NCI-H2029 (cell line): ENCODE measurements around the gene COX5A.
A peak's percentile ranks its signal among the peaks of the same experiment; 100 is the strongest.
"Not testable (repeated sequence)": the region's sequence is repeated elsewhere in the genome, so short reads cannot be mapped to it uniquely, and the experiment has no call there.

Experiments
- DNase-seq: peaks from one replicate; lab custom pipeline; 2025; lab: John Stamatoyannopoulos, UW

The COX5A gene

GRCh38 chr15:74901612-74902063, 36.2 kb downstream of the COX5A start:
- DNase-seq: no peak

DNA sequence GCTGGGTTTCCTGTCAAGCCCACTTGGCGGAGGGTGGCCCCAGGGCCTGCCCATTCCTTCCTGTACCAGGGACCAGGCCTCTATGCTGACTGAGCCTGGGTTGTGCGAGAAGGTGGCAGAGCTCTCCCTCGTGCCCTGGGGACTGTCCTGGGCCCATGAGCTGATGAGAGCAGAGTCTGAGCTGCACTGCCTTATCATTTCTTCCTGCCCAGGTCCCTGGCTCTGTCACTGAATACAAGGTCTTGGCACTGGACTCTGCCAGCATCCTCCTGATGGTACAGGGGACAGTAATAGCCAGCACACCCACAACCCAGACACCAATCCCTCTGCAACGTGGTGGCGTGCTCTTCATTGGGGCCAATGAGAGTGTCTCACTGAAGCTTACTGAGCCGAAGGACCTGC, 40.6 kb downstream of the COX5A start:
- no peak for DNase-seq

GRCh38 chr15:74896316-74896715, 41.6 kb downstream of the COX5A start:
- no peak for DNase-seq

- no peak for DNase-seq
Measured at GRCh38 chr15:74895830-74896229, 42.0 kb downstream of the COX5A start.

DNA sequence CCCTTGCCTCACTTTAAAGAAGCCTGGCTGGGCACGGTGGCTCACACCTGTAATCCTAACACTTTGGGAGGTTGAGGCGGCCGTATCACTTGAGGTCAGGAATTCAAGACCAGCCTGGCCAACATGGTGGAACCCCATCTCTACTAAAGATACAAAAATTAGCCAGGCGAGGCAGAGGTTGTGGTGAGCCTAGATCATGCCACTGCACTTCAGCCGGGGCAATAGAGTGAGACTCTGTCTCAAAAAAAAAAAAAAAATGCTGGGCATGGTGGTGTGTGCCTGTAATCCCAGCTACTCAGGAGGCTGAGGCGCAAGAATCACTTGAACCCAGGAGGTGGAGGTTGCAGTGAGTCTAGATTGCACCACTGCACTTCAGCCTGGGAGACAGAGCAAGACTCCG, 43.5 kb downstream of the COX5A start:
- DNase-seq: not testable (repeated sequence)

GRCh38 chr15:74893627-74894026, 44.2 kb downstream of the COX5A start:
- DNase-seq: no peak

- no peak for DNase-seq
Measured at GRCh38 chr15:74892931-74893330, 44.9 kb downstream of the COX5A start.

- DNase-seq: peak; percentile 12
Measured at GRCh38 chr15:74892313-74892712, 45.6 kb downstream of the COX5A start.

DNA sequence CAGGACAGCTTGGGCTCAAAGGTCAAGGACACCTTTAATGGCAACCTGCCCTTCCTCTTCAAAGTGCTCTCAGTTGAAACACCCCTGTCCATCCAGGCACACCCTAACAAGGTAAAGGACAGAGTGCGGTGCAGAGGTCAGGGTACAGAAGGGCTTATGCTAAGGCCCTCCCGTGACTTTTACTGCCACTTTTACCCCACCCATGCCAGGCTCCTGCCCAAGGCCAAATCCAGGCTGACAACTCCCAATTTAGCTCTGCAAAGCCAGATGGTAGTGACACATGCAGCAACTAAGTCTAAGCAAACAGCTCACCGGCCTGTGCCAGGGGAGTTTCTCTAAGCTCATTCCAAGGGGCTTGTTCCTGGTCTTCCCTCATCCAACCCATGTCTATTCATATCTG, 46.4 kb downstream of the COX5A start:
- no peak for DNase-seq

DNA sequence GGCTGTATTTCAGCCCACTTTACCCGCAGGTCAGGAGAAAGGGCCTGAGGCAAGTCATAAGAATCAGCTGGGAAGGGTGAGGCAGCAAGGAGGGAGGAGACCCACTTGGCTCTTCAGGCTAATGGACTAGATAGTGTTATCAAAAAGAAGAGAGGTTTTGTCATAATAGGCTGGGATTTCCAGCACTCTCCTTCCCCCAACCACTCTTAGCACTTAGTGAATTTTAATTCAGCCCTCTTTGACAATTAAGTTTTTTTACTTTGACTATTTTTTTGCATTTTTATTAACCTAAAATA, 47.3 kb downstream of the COX5A start:
- no peak for DNase-seq

DNA sequence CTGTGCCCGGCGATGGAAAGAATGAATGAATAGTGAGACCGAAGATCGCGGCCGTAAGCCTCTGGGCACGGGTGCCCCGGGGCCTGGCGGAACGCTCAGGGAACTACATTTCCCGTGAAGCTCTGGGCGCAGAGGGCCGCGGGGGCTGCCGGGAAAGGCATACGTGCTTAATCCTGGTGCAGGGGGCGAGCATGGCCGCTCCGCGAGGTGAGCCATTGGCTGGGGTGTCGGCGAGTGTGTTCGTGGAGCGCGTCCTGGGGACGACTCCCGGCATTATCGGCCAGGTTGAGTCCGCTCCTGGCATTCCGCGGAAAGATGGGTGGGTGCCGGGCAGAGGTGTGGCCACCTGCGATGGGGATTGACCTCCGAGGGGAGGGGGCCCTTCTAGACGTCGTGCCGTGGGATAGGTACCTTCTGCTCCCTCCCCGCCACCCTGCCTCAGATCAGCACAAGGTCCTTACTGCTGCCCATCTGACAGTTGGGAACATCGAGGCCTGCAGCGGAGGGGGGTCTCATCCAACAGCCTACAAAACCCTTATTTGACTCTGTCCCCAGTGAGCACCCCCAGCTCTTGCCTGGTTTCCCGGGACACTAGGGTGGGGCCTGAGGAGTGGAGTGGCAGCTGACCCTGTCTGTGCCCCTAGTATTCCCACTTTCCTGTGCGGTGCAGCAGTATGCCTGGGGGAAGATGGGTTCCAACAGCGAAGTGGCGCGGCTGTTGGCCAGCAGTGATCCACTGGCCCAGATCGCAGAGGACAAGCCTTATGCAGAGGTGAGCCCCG, 47.8 kb downstream of the COX5A start, which contains the start of gene MPI:
Gene MPI, plus strand, starts transcription at position 160 of the 782 bp plus-strand sequence. Its CDS starts 32 bp downstream, at position 192.
- peak; percentile 34 for DNase-seq

- DNase-seq: no peak
Measured at GRCh38 chr15:74889390-74889882, 48.4 kb downstream of the COX5A start.

GRCh38 chr15:74888716-74889115, 49.2 kb downstream of the COX5A start:
- no peak for DNase-seq

GRCh38 chr15:74887537-74888193, 50.2 kb downstream of the COX5A start:
- not testable (repeated sequence) for DNase-seq

GRCh38 chr15:74885461-74885860, 52.4 kb downstream of the COX5A start:
- DNase-seq: no peak

- no peak for DNase-seq
Measured at GRCh38 chr15:74884428-74885223, 53.2 kb downstream of the COX5A start.

GRCh38 chr15:74882528-74882927, 55.3 kb downstream of the COX5A start:
- DNase-seq: no peak

GRCh38 chr15:74878273-74878672, 59.6 kb downstream of the COX5A start:
- no peak for DNase-seq

DNA sequence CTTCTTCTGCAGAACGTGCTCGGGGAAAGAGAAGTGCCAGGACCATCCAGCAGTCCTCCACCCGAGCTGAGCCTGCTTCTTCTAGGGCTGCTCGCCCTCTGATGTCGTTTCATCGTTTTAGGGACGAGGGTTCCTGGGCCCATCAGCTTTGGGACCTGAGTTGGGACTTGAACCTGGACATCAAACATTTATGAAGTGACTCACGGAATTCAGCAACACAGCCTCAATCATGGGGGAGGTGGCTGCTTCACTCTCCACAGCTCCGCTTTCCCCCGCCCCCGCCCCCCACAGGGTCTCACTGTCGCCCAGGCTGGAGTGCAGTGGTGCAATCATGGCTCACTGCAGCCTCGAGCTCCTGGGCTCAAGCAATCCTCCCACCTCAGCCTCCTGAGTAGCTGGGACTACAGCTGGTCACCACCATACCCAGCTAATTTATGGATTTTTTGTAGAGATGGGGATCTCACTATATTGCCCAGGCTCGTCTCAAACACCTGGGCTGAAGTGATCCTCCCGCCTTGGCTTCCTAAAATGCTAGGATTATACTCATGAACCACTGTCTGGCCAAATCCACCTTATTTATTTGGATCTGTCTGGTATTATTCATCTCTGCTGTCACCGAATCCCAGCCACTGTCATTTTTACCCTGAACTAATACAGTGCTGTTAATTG, 64.0 kb downstream of the COX5A start:
- DNase-seq: no peak

GRCh38 chr15:74873036-74873755, 64.7 kb downstream of the COX5A start, which contains the start of gene SCAMP2:
TSS of gene SCAMP2 (minus strand) at chr15:74873365. CDS start at chr15:74873255, 110 bp downstream.
- peak; percentile 80 for DNase-seq

DNA sequence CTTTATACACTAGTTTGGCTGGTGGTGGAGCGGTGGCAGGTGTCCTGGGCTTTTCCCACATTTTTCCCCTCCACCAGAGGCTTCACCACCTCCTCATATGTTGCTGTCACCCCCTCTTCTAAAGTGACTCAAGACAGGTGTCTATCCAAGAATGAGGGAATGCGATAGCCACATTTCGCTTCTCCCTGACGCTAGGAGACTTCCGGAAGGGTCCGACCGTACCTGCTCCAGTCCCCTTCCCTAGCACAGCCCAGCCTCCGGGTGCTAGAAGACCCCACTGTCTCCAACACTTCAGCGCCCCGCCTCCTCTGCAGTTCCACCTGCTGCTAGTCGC, 65.2 kb downstream of the COX5A start:
- no peak for DNase-seq
